Right forelimb (tissue), 1 donor: Measurements from ENCODE around the gene NMRK2.
"Not testable (repeated sequence)": the region's sequence is repeated elsewhere in the genome, so short reads cannot be mapped to it uniquely, and the experiment has no call there.

Source experiments
- DNase-seq: peaks from one replicate; pipeline ENCODE4 v3.0.0-alpha.2; 2018

Gene NMRK2

GRCh38 chr19:3932931-3933810 lies at the start of gene NMRK2:
Gene NMRK2, plus strand, starts transcription at chr19:3933069. Its CDS starts 603 bp downstream, at chr19:3933672.
- DNase-seq, result no peak

- DNase-seq, result no peak
These were observed 42.3 kb upstream of the NMRK2 start for GRCh38 chr19:3890591-3890990.

GRCh38 chr19:3893509-3894179 lies 39.2 kb upstream of the NMRK2 start:
- DNase-seq, result no peak

- not testable (repeated sequence) for DNase-seq
These were observed 37.9 kb upstream of the NMRK2 start for GRCh38 chr19:3894959-3895358.

GRCh38 chr19:3895788-3896187 lies 37.1 kb upstream of the NMRK2 start:
- DNase-seq, result no peak

GRCh38 chr19:3897936-3898335 lies 34.9 kb upstream of the NMRK2 start:
- DNase-seq, result no peak

GRCh38 chr19:3898426-3898825 lies 34.4 kb upstream of the NMRK2 start:
- no peak for DNase-seq

- no peak for DNase-seq
These were observed 33.2 kb upstream of the NMRK2 start for GRCh38 chr19:3899531-3900294.

GRCh38 chr19:3902317-3902973 lies 30.4 kb upstream of the NMRK2 start:
- no peak for DNase-seq

GRCh38 chr19:3904233-3904632 lies 28.6 kb upstream of the NMRK2 start:
- no peak for DNase-seq

GRCh38 chr19:3907626-3908265 lies 25.1 kb upstream of the NMRK2 start:
- no peak for DNase-seq

- no peak for DNase-seq
These were observed 24.4 kb upstream of the NMRK2 start for GRCh38 chr19:3908266-3909054.

GRCh38 chr19:3910105-3910504 lies 22.8 kb upstream of the NMRK2 start:
- DNase-seq, result no peak

GRCh38 chr19:3914199-3914598 lies 18.7 kb upstream of the NMRK2 start:
- no peak for DNase-seq

- no peak for DNase-seq
These were observed 16.8 kb upstream of the NMRK2 start for GRCh38 chr19:3916033-3916432.

- DNase-seq, result no peak
These were observed 13.1 kb upstream of the NMRK2 start for GRCh38 chr19:3919793-3920192.

GRCh38 chr19:3923096-3923758 lies 9.6 kb upstream of the NMRK2 start:
- DNase-seq, result no peak

- DNase-seq, result no peak
These were observed 9.0 kb upstream of the NMRK2 start for GRCh38 chr19:3923912-3924311.

- DNase-seq, result no peak
These were observed 1.8 kb upstream of the NMRK2 start for GRCh38 chr19:3931041-3931440.

- DNase-seq, result no peak
These were observed 3.9 kb downstream of the NMRK2 start for GRCh38 chr19:3936506-3937442.
